ENCODE data around the gene SCGB2A2.

The SCGB2A2 gene

GRCh38 chr11:62295504-62295903 lies 25.5 kb downstream of the SCGB2A2 start:
- Histone ChIP-seq H3K4me1 (ENCODE audit: low read length) (no peaks in the 10 kb centered on the region), H3K9me2 (replicated peaks; ENCODE audit: insufficient read depth, low read length) (no peaks in the 10 kb centered on the region), H2AFZ (ENCODE audit: low read length) (no peak overlapping the region), H3F3A (ENCODE audit: insufficient read depth, low read length) (no peaks in the 10 kb centered on the region), H3K27me3 (replicated peaks; ENCODE audit: insufficient read depth, low read length) (peaks cover 15% of the 10 kb centered on the region; the same call in 1 of the 2 replicates), H3K9me3 (replicated peaks; ENCODE audit: insufficient read depth, low read length) (no peaks in the 10 kb centered on the region), H4K20me1 (ENCODE audit: insufficient read depth, low read length) (no peaks in the 10 kb centered on the region), H3K36me3 (replicated peaks; ENCODE audit: insufficient read depth, low read length) (no peaks in the 10 kb centered on the region), H3K9ac (ENCODE audit: low read length) (no peak overlapping the region), H3K4me3 (ENCODE audit: low read length) (no peak overlapping the region), H3K79me2 (ENCODE audit: low read length) (no peaks in the 10 kb centered on the region), H3K27ac (ENCODE audit: low read length) (no peak overlapping the region), H3K4me2 (ENCODE audit: low read depth, low read length) (no peak overlapping the region)
- no peak for DNase-seq
- TF ChIP-seq CTCF (IDR thresholded peaks at IDR 0.05; ENCODE audit: low read length) (no peak), EZH2phosphoT487 (IDR thresholded peaks at IDR 0.05; ENCODE audit: low read length) (no peak), EZH2 (optimal IDR thresholded peaks at IDR 0.05; ENCODE audit: low read depth, low read length) (no peak)

- H3K4me3 ChIP-seq (ENCODE audit: low read length), result no peak within 1 kb of the TSS
- no peaks in the 10 kb centered on the region for H3K4me1 ChIP-seq (ENCODE audit: low read length)
- H3K9ac ChIP-seq (ENCODE audit: low read length), result no peak within 1 kb of the TSS
- H3K9me3 ChIP-seq (replicated peaks; ENCODE audit: insufficient read depth, low read length), result no peaks in the 10 kb centered on the region
- H3K9me2 ChIP-seq (replicated peaks; ENCODE audit: insufficient read depth, low read length), result no peaks in the 10 kb centered on the region
- H3K4me2 ChIP-seq (ENCODE audit: low read depth, low read length), result no peak within 1 kb of the TSS
- H2AFZ ChIP-seq (ENCODE audit: low read length), result no peak within 1 kb of the TSS
- H3K79me2 ChIP-seq (ENCODE audit: low read length), result no peaks in the 10 kb centered on the region
- DNase-seq, result no peak
- TF ChIP-seq CTCF (IDR thresholded peaks at IDR 0.05; ENCODE audit: low read length), result no peak
- TF ChIP-seq EZH2 (optimal IDR thresholded peaks at IDR 0.05; ENCODE audit: low read depth, low read length), result no peak
- TF ChIP-seq EZH2phosphoT487 (IDR thresholded peaks at IDR 0.05; ENCODE audit: low read length), result no peak
- H4K20me1 ChIP-seq (ENCODE audit: insufficient read depth, low read length), result no peaks in the 10 kb centered on the region
- no peak within 1 kb of the TSS for H3K27ac ChIP-seq (ENCODE audit: low read length)
- H3F3A ChIP-seq (ENCODE audit: insufficient read depth, low read length), result no peaks in the 10 kb centered on the region
- H3K36me3 ChIP-seq (replicated peaks; ENCODE audit: insufficient read depth, low read length), result no peaks in the 10 kb centered on the region
- peaks cover 16% of the 10 kb centered on the region; the same call in 1 of the 2 replicates for H3K27me3 ChIP-seq (replicated peaks; ENCODE audit: insufficient read depth, low read length)
Measured at GRCh38 chr11:62298975-62299374, 29.0 kb downstream of the SCGB2A2 start, which contains the start of gene SCGB1D4. Gene SCGB1D4 (minus strand): TSS chr11:62299075. CDS start chr11:62299010, 65 bp downstream.

- TF ChIP-seq EZH2 (optimal IDR thresholded peaks at IDR 0.05; ENCODE audit: low read depth, low read length) (no peak), CTCF (IDR thresholded peaks at IDR 0.05; ENCODE audit: low read length) (no peak), EZH2phosphoT487 (IDR thresholded peaks at IDR 0.05; ENCODE audit: low read length) (no peak)
- H3K9ac ChIP-seq (ENCODE audit: low read length), result no peak overlapping the region
- H3F3A ChIP-seq (ENCODE audit: insufficient read depth, low read length), result no peaks in the 10 kb centered on the region
- H3K27me3 ChIP-seq (replicated peaks; ENCODE audit: insufficient read depth, low read length), result no peaks in the 10 kb centered on the region
- no peak overlapping the region for H2AFZ ChIP-seq (ENCODE audit: low read length)
- H3K79me2 ChIP-seq (ENCODE audit: low read length), result no peaks in the 10 kb centered on the region
- H3K4me2 ChIP-seq (ENCODE audit: low read depth, low read length), result no peak overlapping the region
- no peak overlapping the region for H3K4me3 ChIP-seq (ENCODE audit: low read length)
- no peaks in the 10 kb centered on the region for H3K9me2 ChIP-seq (replicated peaks; ENCODE audit: insufficient read depth, low read length)
- H3K27ac ChIP-seq (ENCODE audit: low read length), result no peak overlapping the region
- H3K4me1 ChIP-seq (ENCODE audit: low read length), result no peaks in the 10 kb centered on the region
- H4K20me1 ChIP-seq (ENCODE audit: insufficient read depth, low read length), result no peaks in the 10 kb centered on the region
- no peak for DNase-seq
- no peaks in the 10 kb centered on the region for H3K9me3 ChIP-seq (replicated peaks; ENCODE audit: insufficient read depth, low read length)
- no peaks in the 10 kb centered on the region for H3K36me3 ChIP-seq (replicated peaks; ENCODE audit: insufficient read depth, low read length)
Measured at GRCh38 chr11:62306227-62306626, 36.3 kb downstream of the SCGB2A2 start.

All from MM.1S (cell line).